ENCODE measurements around the gene TMEM184C. TPM values are rescaled to one million over a fixed set of nuclear protein-coding genes. Genes with fewer than 3 reads are reported as not detected.

TMEM184C gene
- total RNA-seq, 1 donor from 2014 or later, result 47.8 TPM

GRCh38 chr4:147599206-147599605 lies 18.0 kb upstream of the TMEM184C start:
- no peak for TF ChIP-seq CTCF (conservative IDR thresholded peaks at IDR 0.05)
- DNase-seq (ENCODE audit: extremely low spot score, unreplicated experiment), result no peak
- Mint-ChIP-seq H3K4me1 (ENCODE audit: unreplicated experiment) (peaks cover 4% of the 10 kb centered on the region), H3K27ac (no peak overlapping the region), H3K4me3 (no peak overlapping the region), H3K36me3 (peaks cover 4% of the 10 kb centered on the region), H3K9me3 (no peaks in the 10 kb centered on the region), H3K27me3 (no peaks in the 10 kb centered on the region)

- Mint-ChIP-seq H3K9me3 (no peaks in the 10 kb centered on the region), H3K27ac (no peak overlapping the region), H3K4me1 (ENCODE audit: unreplicated experiment) (peaks cover 4% of the 10 kb centered on the region), H3K36me3 (peaks cover 4% of the 10 kb centered on the region), H3K27me3 (no peaks in the 10 kb centered on the region), H3K4me3 (no peak overlapping the region)
- TF ChIP-seq CTCF (conservative IDR thresholded peaks at IDR 0.05), result no peak
- no peak for DNase-seq (ENCODE audit: extremely low spot score, unreplicated experiment)
Observed at GRCh38 chr4:147599769-147600168, 17.4 kb upstream of the TMEM184C start.

DNA sequence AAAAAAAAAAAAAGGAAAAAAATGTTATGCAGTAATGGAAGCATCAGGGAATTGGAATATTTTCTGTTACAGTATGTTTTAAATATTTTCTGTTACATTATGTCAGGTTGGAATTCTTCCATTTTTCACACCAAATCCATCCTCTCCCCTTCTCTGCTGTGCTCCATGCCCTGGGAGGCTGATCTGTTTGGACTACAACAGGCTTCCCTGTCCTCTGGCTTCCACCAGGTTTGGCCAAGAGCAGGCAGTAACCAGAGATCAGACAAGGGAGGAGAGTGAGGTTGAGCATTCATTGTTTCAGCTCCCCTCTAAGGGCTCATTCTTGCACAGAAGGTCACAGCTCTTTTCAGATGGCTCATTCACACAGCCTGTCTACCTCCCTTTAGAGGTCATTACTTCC lies 11.7 kb upstream of the TMEM184C start:
- Mint-ChIP-seq H3K27ac (no peak overlapping the region), H3K36me3 (no peaks in the 10 kb centered on the region), H3K4me1 (ENCODE audit: unreplicated experiment) (peaks cover 3% of the 10 kb centered on the region), H3K4me3 (no peak overlapping the region), H3K27me3 (no peaks in the 10 kb centered on the region), H3K9me3 (no peaks in the 10 kb centered on the region)
- no peak for TF ChIP-seq CTCF (conservative IDR thresholded peaks at IDR 0.05)
- no peak for DNase-seq (ENCODE audit: extremely low spot score, unreplicated experiment)

- Mint-ChIP-seq H3K4me3 (no peak overlapping the region), H3K27me3 (no peaks in the 10 kb centered on the region), H3K27ac (no peak overlapping the region), H3K36me3 (no peaks in the 10 kb centered on the region), H3K9me3 (no peaks in the 10 kb centered on the region), H3K4me1 (ENCODE audit: unreplicated experiment) (peaks cover 6% of the 10 kb centered on the region)
- DNase-seq (ENCODE audit: extremely low spot score, unreplicated experiment), result no peak
- TF ChIP-seq CTCF (conservative IDR thresholded peaks at IDR 0.05), result no peak
Observed at GRCh38 chr4:147607471-147607870, 9.7 kb upstream of the TMEM184C start.

GRCh38 chr4:147610686-147611085 lies 6.5 kb upstream of the TMEM184C start:
- DNase-seq (ENCODE audit: extremely low spot score, unreplicated experiment), result no peak
- no peaks in the 10 kb centered on the region for H3K27me3 Mint-ChIP-seq
- no peak overlapping the region for H3K4me3 Mint-ChIP-seq
- no peak for TF ChIP-seq CTCF (conservative IDR thresholded peaks at IDR 0.05)
- no peaks in the 10 kb centered on the region for H3K36me3 Mint-ChIP-seq
- H3K9me3 Mint-ChIP-seq, result no peaks in the 10 kb centered on the region
- H3K4me1 Mint-ChIP-seq (ENCODE audit: unreplicated experiment), result peaks cover 6% of the 10 kb centered on the region
- no peak overlapping the region for H3K27ac Mint-ChIP-seq

DNA sequence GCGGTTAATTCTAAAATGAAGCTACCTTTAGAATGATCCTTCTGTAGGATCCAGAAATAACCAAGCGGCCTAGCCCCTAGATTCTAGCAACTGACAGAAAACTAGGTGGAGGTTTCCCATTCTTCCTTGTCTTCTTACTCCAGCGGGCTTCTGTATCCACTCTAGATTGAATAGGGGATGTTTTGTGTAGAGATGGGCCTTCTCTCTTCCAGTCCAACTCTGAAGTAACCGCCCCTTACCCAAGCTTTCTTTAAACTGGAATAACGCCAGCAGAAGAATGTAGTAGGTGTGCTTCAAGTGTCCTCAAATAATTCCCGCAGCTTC lies 386 bp upstream of the TMEM184C start:
- no peak for DNase-seq (ENCODE audit: extremely low spot score, unreplicated experiment)
- Mint-ChIP-seq H3K4me3 (peak overlapping the region; percentile 96), H3K27ac (peak overlapping the region; percentile 95), H3K9me3 (no peaks in the 10 kb centered on the region), H3K36me3 (peaks cover 17% of the 10 kb centered on the region), H3K27me3 (no peaks in the 10 kb centered on the region), H3K4me1 (ENCODE audit: unreplicated experiment) (peaks cover 13% of the 10 kb centered on the region)
- TF ChIP-seq CTCF (conservative IDR thresholded peaks at IDR 0.05), result no peak

Measured in type B pancreatic cell (in vitro differentiated cells).